Measurements from ENCODE around the gene PAFAH2.
"Not testable (repeated sequence)": the region's sequence is repeated elsewhere in the genome, so short reads cannot be mapped to it uniquely, and the experiment has no call there.

PAFAH2 gene

DNA sequence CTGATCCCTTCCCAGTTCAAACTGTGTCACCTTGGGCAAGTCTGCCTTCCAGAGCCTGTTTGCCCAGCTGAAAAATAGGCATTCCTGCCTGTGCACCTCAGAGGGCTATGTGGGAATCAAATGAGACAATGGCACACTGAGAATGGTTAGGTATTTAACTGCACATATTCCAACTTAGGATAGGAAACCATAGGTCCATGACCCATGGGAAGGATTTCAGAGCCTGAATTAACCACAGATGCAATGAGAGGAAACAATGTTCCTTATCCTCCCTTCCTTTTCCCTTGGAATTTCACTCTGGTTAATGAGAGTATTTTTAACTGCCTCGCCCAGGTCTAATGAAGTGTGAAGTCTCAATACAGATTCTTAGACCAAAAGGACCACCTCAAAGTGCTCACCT, 12.7 kb downstream of the PAFAH2 start:
- no peak for DNase-seq (ENCODE audit: low spot score)

DNA sequence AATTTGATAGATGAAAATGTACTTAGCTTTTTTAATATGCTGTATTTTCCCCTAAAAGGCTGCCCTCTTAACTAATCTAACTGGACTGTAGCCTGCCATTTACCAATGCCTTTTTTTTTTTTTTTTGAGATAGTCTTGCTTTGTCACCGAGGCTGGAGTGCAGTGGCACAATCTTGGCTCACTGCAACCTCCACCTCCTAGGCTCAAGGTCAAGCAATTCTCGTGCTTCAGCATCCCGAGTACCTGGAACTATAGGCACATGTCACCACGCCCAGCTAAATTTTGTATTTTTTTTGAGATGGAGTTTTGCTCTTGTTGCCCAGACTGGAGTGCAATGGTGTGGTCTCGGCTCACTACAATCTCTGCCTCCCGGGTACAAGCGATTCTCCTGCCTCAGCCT, 18.7 kb downstream of the PAFAH2 start:
- DNase-seq (ENCODE audit: low spot score), result no peak

DNA sequence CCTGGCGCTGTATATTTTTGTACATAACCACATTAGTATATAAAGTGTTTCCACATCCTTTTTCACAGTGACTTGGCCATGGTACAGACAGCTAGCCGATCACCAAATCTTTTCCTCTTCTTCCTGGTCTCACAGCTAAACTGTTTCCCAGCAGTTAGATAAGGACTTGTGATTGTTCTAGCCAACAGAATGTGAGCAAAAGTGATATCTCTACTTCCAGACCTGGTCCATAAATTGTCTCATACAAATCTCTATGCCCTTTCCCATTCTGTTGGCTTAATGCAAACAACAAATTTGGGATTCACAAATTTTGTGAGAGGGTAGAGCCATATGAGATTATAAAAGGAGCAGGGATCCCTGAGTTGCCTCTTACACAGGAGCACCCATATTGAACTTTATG, 19.5 kb downstream of the PAFAH2 start:
- no peak for DNase-seq (ENCODE audit: low spot score)

DNA sequence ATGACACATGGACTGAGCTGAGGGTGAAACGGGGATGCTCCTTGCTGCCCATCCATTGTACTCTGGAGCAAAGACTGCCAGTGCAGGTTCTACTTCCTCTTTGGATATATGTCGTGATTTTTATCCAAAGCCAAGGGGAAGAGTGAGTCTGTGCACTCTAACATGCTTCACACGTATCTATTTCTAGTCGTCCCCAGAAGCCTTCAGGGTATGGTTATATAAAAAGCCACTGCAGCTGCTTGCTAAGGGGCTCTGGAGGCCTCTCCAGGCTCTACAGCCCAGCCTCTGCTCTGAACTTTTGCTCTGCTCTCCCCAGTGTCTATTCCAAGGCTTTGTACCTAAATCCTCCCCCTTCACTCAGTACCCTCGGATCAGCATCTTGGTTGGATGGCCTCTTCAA, 20.1 kb downstream of the PAFAH2 start:
- no peak for DNase-seq (ENCODE audit: low spot score)

DNA sequence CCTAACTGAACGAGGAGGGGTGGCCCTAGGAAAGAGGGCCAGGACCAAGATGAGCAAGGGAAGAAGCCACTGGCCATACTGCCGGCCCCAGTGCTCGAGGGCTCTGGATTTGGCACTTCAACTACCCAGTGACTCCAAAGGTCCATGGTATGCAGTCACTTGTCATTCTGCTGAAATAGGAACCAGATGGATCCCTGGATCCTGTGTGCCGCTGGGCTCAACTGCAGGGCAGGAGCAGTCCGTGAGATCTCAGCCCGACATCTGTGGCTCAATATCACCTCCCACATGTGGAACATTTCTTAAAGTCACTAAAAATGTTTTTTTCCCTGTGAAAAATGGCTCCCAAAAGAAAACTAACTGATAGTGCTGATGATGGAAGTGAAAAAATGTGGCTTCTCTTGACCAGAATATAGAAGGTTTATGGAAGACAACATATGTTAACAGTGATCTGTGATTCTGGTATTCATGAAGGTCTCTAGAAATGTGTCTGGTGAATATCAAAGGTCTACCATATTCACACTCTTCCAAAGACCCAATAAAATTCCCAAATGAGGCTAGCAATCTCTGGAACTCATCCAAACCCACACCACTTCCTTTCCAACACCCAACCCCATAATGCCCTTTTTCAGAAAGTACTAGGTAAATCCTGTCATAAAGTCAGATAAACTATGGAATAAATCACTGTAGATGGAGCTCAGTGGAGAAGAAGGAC, 24.1 kb downstream of the PAFAH2 start:
- DNase-seq (ENCODE audit: low spot score), result no peak

DNA sequence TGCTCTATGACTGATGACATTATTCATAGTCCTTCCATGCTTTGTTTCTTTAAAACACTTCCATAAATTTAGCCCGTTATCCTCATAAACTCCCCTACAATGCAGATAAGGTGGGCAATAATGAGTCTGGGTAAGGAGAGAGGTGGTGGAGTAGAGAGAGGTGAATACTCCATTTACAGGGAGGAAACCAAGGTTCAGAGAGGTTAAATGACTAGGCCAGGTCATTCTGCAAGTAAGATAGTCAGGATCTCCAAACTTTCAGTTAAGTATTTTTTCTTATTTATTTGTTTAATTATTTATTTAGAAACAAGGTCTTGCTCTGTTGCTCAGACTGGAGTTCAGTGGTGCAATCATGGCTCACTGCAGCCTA, 26.1 kb downstream of the PAFAH2 start:
- no peak for DNase-seq (ENCODE audit: low spot score)

DNA sequence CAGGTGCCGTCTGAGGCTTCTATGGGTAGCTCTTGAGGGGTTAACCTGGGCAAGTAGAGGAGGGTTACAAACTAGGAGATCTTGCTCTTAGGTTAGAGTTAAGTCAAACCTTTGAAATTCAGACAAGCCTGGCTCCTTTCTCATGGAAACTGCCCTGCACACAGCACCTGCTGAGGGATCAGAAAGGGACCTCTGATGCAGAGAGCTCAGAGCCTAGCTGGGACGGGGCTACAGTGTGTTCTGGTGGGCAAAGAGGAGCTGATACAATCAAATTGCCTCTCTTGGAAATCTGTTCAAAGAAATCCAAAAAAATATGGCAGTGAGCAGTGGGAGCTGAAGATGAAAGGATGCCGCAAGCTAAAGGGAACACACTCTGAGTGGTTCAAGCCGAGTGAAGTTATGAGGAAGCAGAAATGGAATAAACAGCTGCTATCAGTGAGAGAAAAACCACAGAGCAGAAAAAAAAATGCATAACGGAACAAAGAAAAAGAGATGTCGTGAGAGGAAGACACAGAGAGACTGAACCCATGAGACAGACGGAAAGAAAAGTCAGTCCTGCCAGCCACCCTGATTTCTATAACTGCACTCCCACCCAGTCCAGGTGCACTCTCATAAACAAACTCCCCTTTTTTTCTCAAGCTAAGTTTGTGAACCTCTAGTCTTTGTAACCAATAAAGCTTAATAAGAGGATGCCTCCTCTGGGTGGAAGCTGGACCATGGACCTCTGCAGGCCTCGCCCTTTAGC, 26.6 kb downstream of the PAFAH2 start:
- no peak for DNase-seq (ENCODE audit: low spot score)

DNA sequence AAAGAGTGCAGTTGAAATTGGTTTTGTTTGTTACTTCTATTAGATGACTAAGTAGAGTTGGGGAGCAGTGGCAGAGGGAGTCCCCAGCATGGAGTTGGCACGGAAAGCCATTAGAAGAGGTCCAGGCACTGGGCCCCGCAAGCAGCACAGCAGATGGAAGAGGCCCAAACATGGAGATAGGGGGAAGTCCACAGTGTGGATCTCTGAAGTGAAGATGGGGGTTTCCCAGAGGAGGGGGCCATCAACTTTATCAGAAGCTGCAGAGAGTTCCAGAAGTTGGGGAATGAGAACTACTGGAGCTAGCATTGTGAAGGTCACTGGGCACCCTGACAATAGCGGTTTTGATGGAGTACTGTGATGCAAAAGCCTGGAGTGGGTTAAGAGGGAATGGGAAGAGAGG, 30.6 kb downstream of the PAFAH2 start:
- DNase-seq (ENCODE audit: low spot score), result no peak

DNA sequence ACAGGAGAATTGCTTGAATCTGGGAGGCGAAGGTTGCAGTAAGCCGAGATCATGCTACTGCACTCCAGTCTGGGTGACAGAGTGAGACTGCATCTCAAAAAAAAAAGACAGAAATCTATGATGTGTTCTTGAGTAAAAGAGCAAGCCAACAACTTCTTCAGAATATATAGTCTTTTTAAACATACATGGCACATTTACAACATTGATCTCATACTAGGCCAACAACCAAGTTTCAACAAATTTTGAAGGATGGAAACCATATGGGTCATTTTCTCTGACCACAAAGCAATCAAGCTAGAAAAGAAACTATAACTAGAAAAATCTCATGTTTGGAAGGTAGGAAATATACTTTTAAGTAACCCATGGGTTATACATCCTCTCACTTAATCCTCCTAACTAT, 38.3 kb downstream of the PAFAH2 start:
- no peak for DNase-seq (ENCODE audit: low spot score)

DNA sequence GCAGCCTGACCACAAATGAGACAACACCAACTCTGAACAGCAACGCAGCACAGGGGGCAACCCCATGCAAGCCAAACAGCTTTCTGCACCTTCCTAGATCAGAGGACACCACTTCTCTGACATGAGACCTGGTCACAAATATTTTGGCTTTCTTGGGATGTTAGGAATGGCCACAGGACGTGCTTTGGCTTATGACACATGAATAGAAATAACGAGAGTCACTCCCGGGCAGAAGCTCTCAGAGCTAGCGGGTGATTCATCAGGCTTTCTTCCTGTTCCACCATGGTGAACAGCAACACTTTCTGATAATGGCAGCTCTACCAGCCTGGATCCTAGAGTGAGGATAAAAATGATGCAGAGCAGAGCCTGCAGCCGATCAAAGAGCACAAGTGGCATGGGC, 39.4 kb downstream of the PAFAH2 start:
- no peak for DNase-seq (ENCODE audit: low spot score)

DNA sequence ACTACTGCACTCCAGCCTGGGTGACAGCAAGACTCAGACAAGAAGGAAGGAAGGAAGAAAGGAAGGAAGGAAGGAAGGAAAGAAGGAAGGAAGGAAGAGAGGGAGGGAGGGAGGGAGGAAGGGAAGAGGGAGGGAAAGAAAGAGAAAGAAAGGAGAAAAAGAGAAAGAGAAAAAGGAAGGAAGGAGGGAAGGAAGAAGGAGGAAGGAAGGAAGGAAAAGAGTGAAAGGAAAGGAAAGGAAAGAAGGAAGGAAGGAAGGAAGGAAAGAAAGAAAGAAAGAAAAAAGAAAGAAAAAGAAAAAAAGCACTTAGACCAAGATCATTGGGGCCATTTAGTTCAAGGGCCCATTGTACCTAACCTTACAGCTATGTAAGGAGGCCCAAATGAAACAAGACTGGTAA, 42.3 kb downstream of the PAFAH2 start:
- no peak for DNase-seq (ENCODE audit: low spot score)

DNA sequence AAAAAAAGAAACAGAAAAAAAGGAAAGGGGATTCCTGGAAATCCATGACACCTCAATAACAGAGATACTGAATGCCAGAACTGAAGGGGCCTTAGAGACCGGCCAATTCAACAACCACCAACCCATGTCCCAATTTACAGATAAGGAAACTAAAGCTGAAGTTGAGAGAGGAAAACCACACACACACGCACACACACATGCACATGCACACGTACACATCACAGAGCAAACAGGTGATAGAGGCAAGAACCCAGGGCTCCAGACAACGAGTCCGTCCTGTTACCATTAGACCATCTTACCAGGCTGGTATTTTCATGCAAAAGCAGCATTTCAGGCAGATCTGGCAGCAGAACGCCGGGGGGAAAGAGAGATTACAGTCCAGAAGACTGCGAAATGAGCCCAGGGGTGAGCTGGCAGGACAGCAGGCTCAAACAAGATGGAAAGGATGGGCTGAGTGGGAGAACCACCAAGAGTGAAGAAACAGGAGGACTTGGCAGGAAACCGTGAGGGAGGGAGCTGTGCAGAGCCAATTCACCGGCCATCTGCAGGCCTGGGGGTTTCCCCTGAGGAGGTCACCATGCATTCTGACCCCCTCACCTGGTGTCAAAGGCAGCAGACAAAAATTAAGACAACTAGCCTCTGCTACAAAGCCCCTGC, 43.5 kb downstream of the PAFAH2 start:
- DNase-seq (ENCODE audit: low spot score), result peak; percentile 29

DNA sequence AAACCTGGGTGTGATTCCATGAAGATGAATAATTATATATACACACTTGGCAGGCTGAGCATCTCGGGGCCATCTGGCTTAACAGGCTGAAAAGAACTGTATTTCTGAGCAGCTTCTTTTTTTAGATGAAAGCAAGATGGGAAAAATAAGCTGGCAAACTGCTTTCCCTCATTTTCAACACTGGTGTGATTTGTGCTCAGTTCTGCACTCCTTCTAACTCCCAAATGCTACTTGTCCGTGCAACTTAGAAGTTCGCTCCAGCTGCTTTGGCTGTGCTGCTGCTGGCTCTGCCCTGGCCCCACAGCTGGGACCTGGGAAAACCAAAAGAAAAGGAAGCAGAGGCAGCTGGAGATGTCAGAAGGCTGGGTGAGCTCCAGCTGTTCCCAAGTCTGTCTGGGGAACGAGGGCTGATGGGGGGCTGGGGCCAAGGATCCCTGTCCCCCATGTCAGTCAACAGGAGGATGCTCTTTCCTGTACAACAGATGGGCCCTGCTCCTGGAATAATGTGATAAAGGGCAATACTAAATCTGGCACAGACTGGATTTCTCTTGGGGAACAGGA, 44.9 kb downstream of the PAFAH2 start:
- DNase-seq (ENCODE audit: low spot score), result peak; percentile 86

DNA sequence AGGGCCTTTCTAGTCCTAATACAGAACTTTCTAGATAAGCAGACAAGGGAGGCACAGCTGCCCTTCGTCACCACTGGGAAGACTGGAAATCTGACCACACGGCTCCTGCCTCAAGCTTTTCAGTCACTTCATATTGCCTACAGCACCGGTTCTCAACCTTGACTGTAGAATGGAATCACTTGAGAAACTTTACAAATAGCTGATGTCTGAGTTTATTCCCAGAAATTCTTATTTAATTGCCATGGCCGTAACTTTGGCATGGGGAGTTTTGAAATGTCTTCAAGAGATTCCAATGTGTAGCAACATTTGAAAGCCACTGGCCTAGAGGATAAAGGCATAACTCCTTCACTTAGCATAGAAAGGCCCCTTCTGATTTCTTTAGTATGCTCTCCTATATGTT, 49.2 kb downstream of the PAFAH2 start:
- no peak for DNase-seq (ENCODE audit: low spot score)

DNA sequence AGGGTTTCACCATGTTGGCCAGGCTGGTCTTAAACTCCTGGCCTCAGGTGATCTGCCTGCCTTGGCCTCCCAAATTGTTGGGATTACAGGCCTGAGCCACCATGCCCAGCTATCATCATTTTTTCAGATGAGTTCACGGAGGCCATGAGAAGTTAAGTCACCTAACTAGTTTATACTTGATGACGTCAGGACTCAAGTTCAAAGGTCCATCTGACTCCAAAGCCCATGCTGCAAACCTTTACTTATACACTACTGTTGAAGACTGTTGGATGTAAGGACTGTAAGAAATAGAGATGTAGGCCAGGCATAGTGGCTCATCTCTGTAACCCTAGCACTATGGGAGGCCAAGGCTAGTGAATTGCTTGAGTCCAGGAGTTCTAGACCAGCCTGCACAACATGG, 50.8 kb downstream of the PAFAH2 start:
- DNase-seq (ENCODE audit: low spot score), result no peak

DNA sequence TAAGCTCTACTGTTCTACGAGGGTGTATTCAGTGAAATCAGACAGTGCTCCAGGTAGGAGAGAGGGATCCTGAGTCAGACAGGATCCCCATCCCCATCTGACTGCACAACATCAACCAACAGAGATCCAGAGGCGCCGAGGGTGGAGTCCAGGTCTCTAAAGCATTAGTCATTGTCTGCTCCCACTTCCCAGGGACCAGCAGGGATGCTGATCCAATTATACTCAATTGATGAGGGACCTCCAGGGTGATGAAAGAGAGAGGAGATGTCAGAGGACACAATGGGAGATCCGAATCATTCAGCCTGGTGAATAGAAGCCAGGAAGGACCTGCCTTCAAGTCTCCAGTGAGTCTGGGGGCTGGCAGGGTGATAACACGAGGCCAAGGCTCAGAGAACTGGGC, 52.1 kb downstream of the PAFAH2 start:
- no peak for DNase-seq (ENCODE audit: low spot score)

DNA sequence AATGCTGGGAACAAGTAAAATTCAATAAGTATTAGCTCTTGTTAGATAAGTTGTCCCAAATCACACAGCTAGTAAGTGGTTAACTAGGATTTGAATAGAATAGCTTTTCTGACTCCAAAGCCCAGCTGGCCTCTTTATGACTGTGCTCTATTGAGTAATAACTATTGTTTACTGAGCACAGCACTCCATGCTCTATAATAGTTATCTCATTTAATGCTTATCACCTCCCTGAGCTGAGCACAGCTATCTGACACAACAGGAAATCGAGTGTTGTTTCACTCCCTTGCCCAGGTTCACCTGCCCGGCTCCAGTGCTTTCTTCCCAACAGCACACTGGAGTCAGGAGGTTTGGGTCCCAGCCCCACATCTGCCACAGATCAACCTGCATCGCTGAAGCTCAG, 52.9 kb downstream of the PAFAH2 start:
- DNase-seq (ENCODE audit: low spot score), result no peak

DNA sequence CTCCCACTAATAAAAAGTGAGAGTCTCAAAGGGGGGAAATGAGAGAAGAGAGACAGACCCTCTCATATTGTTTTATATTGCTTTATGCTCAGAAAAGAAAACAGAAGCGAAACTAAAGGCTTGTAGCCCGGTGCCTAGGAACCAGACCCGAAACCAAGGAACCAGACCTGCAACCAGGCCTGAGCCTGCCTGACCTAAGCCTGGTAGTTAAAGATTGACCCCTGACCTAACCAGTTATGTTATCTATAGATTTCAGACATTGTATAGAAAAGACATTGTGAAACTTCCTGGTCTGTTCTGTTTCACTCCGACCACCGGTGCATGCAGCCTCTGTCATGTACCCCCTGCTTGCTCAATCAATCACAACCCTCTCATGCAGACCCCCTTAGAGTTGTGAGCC, 54.4 kb downstream of the PAFAH2 start:
- DNase-seq (ENCODE audit: low spot score), result not testable (repeated sequence)

DNA sequence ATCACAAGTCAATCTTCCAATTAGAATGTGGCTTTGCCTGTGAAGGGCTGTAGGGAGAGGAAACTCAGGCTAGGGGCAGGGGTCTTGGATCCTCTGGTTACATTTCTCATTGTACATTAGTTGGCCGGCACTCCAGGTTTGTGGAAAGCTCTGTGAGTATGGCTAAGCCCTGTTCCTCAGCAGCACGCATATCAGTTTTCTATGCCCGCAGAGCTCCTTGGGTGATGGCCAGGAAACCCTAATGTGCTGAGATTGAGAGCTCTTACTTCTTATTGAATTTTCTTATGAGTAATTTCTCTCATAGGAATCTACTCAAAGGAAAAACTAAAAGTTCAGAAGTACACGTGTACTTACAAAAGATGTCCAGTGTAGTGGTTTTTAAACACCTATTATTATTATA, 60.9 kb downstream of the PAFAH2 start:
- DNase-seq (ENCODE audit: low spot score), result no peak

DNA sequence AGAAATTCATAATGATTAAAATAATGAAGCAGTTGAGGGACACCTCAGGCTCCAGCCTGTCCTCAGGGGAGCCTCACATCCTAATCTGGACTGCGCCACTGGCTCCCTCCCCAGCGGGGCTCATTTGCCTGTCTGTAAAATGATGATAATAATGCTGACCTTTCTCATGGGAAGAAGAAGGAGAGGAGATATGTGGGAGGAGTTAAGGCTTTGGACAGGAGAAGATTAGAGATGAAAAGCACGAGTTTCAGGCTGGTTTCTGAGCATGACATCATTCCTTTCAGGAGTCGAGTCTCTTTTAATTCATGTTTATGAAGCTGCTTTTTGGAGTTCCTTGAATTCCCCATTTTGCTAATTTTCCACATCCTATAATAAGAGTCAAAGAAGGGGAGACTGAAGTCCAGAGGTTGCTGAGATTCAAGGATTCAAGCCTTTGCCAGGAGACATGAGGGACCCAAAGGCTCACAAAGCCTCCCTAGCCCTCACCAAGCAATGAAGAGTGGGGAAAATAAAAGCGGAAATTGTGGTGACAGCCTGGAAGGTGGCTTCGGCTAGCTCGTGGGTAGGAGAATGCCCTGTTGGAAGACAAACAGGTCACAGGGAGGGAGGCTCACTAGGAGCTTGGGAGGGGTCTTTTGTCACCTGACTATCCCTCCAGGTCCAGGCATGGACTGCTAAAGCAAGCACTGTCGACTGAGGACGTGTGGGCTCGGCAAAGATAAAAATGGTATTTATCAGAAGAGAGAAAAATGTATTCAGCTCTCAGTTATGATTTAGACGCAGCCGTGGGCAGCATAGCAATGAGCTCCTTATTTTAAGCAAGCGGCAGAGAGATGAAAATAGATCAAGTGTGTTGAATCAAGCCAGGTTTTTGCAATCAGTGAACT, 64.1 kb downstream of the PAFAH2 start:
- DNase-seq (ENCODE audit: low spot score), result peak; percentile 20

DNA sequence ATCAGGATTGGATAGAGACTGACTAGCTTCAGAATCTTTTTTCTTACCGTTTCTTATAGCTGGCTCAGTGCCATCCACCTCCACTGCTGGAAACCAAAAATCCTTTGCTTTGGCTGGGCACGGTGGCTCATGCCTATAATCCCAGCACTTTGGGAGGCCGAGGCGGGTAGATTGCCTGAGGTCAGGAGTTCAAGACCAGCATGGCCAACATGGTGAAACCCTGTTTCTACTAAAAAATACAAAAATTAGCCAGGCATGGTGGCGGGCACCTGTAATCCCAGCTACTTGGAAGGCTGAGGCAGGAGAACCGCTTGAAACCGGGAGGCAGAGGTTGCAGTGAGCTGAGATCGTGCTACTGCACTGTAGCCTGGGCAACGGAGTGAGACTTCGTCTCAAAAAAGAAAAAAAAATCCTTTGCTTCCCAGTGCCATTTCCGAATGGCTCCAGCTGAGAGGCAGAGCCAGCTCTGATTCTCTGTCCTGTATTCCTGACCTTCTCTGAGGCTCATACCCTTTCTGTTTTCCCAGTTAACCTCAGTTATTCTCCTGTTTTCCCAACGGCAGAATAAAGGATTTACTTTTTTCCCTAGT, 65.0 kb downstream of the PAFAH2 start:
- not testable (repeated sequence) for DNase-seq (ENCODE audit: low spot score)

DNA sequence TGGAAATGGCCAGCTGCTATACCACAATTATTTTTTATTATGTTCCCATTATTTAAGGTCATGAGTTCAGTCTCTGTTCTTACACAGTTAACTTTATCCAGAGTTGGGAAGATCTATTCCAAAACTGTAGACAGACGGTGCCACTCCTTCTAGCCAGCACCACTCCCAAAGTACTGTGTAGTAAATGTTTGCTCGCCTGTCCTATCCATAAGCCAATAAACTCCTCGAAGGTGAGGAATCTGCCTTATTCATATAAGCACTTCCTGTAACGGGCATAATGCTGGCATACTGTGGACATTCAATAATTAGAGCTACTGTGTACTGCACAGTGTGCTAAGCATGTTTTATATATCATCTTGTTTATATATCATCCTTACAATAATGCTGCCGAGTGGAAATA, 65.5 kb downstream of the PAFAH2 start:
- DNase-seq (ENCODE audit: low spot score), result no peak

Data from cerebellar cortex (tissue), 1 donor.